UCSD-AML1 (cell line): ENCODE data around the gene MDFIC2.
"Not testable (repeated sequence)": the region's sequence is repeated elsewhere in the genome, so short reads cannot be mapped to it uniquely, and the experiment has no call there.

ENCODE experiments used
- DNase-seq: peaks from one replicate; lab custom pipeline; 2025; ENCODE audit not compliant: unreplicated experiment; lab: John Stamatoyannopoulos, UW

The MDFIC2 gene

GRCh38 chr3:70312336-70312735 lies at the start of gene MDFIC2:
TSS of gene MDFIC2 (minus strand) at chr3:70312638. CDS start at chr3:70311973, 665 bp downstream.
- DNase-seq, result no peak

DNA sequence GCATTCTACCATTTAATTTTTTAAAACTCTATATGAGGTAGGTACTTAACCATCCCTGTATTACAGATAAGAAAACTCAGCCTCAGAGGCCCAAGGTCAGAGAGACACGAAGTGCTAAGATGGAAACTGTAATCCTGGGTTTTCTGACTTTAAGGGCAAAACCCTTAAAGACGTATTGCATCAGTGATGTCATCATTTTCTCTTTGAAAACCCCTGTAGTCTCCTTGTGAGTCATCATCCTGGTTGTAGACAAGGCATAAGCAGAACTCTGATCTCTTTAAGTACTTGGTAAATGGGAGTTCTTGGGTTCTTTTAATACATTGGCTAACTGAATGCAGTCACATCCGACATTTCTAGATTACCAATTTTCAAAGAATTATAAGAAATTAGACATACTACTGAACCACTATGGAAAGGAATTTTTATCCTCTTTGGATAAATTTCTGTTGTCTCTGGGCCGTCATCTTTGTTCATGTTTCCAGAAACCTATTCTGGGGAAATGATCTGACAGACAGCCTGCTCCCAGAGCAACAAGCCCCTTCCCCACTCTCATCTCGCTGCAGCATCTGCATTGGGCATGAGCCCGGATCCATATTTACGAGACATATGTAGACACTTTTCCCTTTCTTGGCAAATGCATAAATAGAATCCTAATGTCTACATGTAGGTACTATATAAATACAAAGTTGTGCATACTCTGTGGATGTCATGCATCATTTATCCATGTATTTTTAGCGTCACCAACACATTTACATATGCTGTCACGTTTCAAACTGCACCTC lies 48.7 kb upstream of the MDFIC2 start:
- no peak for DNase-seq

GRCh38 chr3:70359711-70360110 lies 47.3 kb upstream of the MDFIC2 start:
- no peak for DNase-seq

DNA sequence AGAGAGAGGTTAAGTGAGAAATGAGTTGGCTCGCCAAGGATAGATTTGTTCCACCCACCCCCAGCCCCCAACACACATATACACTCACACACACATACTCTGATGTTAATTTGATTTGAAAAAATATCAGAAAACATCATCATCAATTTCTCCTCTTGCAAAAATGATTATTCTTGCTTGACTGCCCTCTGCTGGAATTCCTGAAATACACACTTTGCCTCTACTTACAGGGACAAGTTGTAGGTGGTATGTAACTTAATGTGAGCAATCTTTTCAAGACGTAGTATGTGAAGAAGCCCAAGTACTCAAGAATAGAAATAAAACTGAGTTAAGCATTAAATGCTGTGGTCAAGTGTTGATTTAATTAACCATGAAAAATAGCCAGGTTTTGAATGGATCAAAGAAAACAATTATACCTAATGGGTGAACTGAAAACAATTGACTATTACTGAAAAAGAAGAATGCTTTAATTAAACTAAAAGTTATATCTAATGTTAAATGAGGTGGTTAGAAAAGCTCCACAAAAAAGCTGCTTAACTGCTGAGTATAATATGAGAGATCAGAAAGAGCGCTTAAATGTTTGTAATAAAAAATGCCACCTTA lies 46.6 kb upstream of the MDFIC2 start:
- no peak for DNase-seq

GRCh38 chr3:70352215-70352614 lies 39.8 kb upstream of the MDFIC2 start:
- no peak for DNase-seq

DNA sequence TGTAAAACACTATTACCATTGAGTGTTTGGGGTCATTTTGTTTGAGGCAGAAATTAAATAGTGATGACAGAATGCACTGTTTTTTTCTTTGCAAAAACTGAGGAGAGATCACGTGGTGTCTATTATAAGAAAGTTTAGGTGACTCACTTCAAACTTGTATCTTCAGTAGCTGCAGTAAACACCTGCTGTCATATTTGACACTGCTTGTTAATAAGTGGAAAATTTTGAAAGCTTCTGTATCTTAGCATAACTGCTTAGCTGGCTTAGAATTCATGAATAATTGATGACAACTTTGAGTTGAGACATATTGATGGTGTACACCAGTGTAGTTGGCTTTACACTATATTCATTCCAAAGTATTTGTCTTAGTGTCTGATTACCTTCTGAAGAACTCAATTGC lies 29.7 kb upstream of the MDFIC2 start:
- no peak for DNase-seq

GRCh38 chr3:70336885-70337284 lies 24.4 kb upstream of the MDFIC2 start:
- not testable (repeated sequence) for DNase-seq

- no peak for DNase-seq
Measured at GRCh38 chr3:70333080-70333479, 20.6 kb upstream of the MDFIC2 start.

DNA sequence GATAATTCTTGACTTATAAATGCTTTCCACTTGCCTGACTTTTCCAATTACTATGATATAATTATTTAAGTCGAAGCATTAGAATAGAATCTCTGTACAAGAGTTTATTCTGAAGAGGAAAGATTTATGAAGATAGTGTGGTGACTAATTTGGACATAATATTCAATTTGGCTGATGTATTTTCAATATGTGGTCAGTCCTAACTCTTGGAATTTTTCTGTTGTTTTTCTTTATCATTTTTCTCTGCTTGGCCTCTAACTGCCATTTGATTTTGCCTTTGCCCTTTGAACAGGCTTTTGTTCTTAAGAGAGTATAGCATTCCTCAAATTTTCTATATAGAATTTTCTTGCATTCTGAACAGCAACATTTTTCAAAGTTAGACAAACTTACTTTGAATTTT lies 2.6 kb upstream of the MDFIC2 start:
- no peak for DNase-seq

GRCh38 chr3:70310809-70311208 lies 1.6 kb downstream of the MDFIC2 start:
- no peak for DNase-seq

- no peak for DNase-seq
Measured at GRCh38 chr3:70309591-70309990, 2.8 kb downstream of the MDFIC2 start.

- no peak for DNase-seq
Measured at GRCh38 chr3:70308760-70309159, 3.7 kb downstream of the MDFIC2 start.

DNA sequence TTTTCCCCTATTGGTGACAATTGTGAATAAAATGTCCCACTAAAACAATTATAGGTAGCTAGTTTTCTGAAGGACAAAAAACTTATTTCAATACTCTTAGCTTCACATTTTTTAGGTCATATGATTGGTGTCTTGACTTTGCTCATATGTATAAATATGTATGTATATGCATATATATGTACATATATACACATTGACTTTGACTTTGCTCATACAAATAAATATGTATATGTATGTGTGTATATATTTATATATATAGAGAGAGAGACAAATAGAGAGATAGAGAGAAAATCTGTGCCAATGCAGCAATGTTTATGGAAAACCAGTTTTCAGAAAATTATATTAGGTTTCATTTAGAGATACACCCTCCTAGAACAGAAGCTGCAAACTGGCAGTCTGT lies 5.7 kb downstream of the MDFIC2 start:
- DNase-seq, result no peak

- DNase-seq, result no peak
Measured at GRCh38 chr3:70298385-70298784, 14.1 kb downstream of the MDFIC2 start.

GRCh38 chr3:70291097-70291482 lies 21.3 kb downstream of the MDFIC2 start:
- no peak for DNase-seq

DNA sequence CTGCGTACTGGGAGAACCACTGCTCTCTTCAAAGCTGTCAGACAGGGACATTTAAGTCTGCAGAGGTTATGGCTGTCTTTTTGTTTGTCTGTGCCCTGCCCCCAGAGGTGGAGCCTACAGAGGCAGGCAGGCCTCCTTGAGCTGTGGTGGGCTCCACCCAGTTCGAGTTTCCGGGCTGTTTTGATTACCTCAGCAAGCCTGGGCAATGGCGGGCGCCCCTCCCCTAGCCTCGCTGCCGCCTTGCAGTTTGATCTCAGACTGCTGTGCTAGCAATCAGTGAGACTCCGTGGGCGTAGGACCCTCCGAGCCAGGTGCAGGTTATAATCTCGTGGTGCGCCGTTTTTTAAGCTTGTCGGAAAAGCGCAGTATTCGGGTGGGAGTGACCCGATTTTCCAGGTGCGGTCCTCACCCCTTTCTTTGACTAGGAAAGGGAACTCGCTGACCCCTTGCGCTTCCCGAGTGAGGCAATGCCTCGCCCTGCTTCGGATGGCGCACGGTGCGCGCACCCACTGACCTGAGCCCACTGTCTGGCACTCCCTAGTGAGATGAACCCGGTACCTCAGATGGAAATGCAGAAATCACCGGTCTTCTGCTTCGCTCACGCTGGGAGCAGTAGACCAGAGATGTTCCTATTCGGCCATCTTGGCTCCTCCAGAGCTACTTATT lies 21.9 kb downstream of the MDFIC2 start:
- DNase-seq, result not testable (repeated sequence)

- DNase-seq, result no peak
Measured at GRCh38 chr3:70281663-70282062, 30.8 kb downstream of the MDFIC2 start.

DNA sequence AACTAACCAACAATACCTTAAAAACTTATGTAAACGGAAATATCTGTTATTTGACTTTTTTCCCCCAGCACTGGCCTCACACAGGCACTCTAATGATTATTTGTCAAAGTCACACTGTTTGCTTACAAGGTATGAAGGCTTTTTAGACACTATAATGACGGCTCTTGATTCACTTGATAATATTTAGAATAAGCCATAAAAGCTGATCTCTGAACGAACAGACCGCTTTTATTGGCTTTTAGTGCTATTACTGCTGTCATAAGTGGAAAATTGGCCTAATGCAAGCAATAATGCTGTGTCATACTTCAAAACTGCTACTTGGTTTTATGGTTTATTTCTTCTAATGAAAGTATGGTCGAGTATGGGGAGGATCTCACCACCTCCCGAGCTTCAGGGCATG lies 35.1 kb downstream of the MDFIC2 start:
- no peak for DNase-seq

DNA sequence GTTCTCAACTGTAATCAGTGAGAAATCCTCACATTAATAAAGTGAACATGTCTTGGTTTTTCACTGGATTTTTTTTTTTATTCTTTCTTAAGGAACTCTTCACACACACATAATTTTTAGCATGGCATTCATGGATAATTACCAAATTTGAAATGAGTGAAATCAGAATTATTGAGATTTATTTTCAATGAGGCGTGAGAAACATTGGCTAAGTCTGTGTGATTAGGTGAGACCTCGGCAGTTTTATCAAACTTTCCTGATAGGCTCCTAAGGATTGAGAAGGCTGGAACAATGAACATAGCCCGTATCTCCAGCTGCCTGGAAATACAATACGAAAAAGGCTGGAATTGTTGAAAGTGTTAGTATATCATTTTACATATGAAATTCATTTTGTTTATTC lies 35.5 kb downstream of the MDFIC2 start:
- no peak for DNase-seq

- no peak for DNase-seq
Measured at GRCh38 chr3:70273492-70273891, 38.9 kb downstream of the MDFIC2 start.

DNA sequence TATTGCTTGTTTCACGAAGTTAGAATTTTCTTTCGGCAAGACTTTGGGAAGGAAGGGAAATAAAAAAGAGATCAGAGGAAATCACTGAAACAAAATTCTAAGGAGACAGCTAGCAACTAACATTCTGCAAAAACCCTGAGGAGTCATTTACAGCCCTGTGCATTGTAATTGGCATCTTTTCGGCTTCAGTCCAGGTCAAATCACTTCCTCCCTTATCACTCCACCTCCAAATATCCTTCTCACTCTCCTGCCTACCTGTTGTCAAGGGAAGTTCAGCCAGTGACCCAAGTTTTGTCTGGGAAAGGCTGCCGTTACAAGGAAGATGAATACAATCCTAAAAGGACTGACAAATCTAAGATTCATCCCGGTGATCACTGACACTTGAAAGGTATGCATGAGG lies 39.6 kb downstream of the MDFIC2 start:
- no peak for DNase-seq

DNA sequence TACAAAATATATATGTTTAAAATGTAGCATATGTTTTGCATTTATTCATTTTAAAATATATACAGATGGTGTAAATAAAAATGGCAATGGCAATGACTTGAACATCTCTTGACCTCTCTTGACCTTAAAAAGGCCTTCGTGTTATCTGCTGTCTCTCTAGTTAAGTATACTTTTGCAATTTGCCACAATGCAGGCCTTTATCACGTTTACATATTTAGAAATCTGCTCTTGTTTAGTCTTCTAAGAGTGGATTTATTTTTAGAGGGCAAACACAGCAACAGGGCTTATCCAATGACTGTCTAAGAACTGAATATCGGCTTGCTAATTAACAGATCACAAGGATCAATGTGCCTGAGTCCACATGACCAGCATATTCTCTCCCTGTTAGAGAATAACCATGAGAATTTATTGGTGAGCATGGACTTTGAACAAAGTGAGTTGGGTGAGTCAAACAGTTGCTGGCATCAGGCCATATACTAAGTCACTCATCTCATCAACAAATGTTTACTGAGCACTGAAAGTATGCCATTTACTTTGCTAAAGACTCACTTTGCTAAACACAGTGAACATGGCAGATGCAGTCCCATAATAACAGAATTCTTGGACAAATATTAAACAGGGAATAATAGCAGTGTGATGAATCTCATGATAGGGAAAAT lies 48.2 kb downstream of the MDFIC2 start:
- no peak for DNase-seq
